GM04503 (cell line): ENCODE data around the gene KISS1.
A peak's percentile ranks its signal among the peaks of the same experiment; 100 is the strongest.
"Not testable (repeated sequence)": the region's sequence is repeated elsewhere in the genome, so short reads cannot be mapped to it uniquely, and the experiment has no call there.

Experiments
- DNase-seq: peaks from one replicate; pipeline ENCODE4 v3.0.0-alpha.2; 2012; ENCODE audit warnings: low read depth

KISS1 gene

GRCh38 chr1:204196068-204196795 is at the start of gene KISS1:
TSS of gene KISS1 (minus strand) at chr1:204196491. CDS start at chr1:204192876, 3,615 bp downstream.
- DNase-seq, result no peak

- no peak for DNase-seq
These were observed 46.6 kb upstream of the KISS1 start for GRCh38 chr1:204242920-204243319.

- no peak for DNase-seq
These were observed 45.6 kb upstream of the KISS1 start for GRCh38 chr1:204241914-204242313.

- no peak for DNase-seq
These were observed 44.8 kb upstream of the KISS1 start for GRCh38 chr1:204241050-204241449.

GRCh38 chr1:204240233-204240632 is 43.9 kb upstream of the KISS1 start:
- no peak for DNase-seq

GRCh38 chr1:204239401-204239800 is 43.1 kb upstream of the KISS1 start:
- DNase-seq, result not testable (repeated sequence)

- not testable (repeated sequence) for DNase-seq
These were observed 42.2 kb upstream of the KISS1 start for GRCh38 chr1:204238520-204238919.

GRCh38 chr1:204237515-204237914 is 41.2 kb upstream of the KISS1 start:
- not testable (repeated sequence) for DNase-seq

GRCh38 chr1:204232526-204232925 is 36.2 kb upstream of the KISS1 start:
- no peak for DNase-seq

GRCh38 chr1:204230211-204230610 is 33.9 kb upstream of the KISS1 start:
- no peak for DNase-seq

GRCh38 chr1:204228896-204229295 is 32.6 kb upstream of the KISS1 start:
- DNase-seq, result no peak

- DNase-seq, result no peak
These were observed 31.9 kb upstream of the KISS1 start for GRCh38 chr1:204227996-204228785.

GRCh38 chr1:204227351-204227750 is 31.1 kb upstream of the KISS1 start:
- DNase-seq, result no peak

- DNase-seq, result no peak
These were observed 29.8 kb upstream of the KISS1 start for GRCh38 chr1:204225841-204226735.

- DNase-seq, result no peak
These were observed 28.4 kb upstream of the KISS1 start for GRCh38 chr1:204224655-204225054.

- no peak for DNase-seq
These were observed 27.0 kb upstream of the KISS1 start for GRCh38 chr1:204223129-204223860.

GRCh38 chr1:204222764-204223055 is 26.4 kb upstream of the KISS1 start:
- no peak for DNase-seq

GRCh38 chr1:204222006-204222763 is 25.9 kb upstream of the KISS1 start:
- DNase-seq, result no peak

GRCh38 chr1:204221271-204221670 is 25.0 kb upstream of the KISS1 start:
- no peak for DNase-seq

- peak; percentile 25 for DNase-seq
These were observed 23.8 kb upstream of the KISS1 start for GRCh38 chr1:204219971-204220616.

- no peak for DNase-seq
These were observed 22.3 kb upstream of the KISS1 start for GRCh38 chr1:204218552-204218951.
